PC-9 (cell line): Measurements from ENCODE around the gene ATM. TPM values are rescaled to one million over a fixed set of nuclear protein-coding genes. Genes with fewer than 3 reads are reported as not detected.

Experiments
- BruUV-seq: library from RNA; stranded (reverse); fragments of 400-500 nt; replicated peaks from 2 replicates; lab custom pipeline; 2021; lab: Mats Ljungman, UMichigan
- CTCF ChIA-PET: fragments of 300-600 bp; sonication (Branson Sonifier 250); formaldehyde crosslinking; loops from one replicate; lab custom pipeline; 2022; ENCODE audit warnings: antibody characterized with exemption; lab: Charles Lee
- POLR2A ChIA-PET: fragments of 300-600 bp; sonication (Branson Sonifier 250); formaldehyde crosslinking; loops from one replicate; lab custom pipeline; 2022; ENCODE audit warnings: antibody characterized with exemption; ENCODE audit not compliant: unreplicated experiment; lab: Charles Lee
- DNase-seq, 2 experiments: peaks; one replicate each; pipeline versions ENCODE4 v3.0.0 to v3.0.0-alpha.2; 2015 to 2022; ENCODE audit warnings: mixed read lengths in 1 of 2
- H2AFZ ChIP-seq: fragments of 200-600 bp; sonication (generic); 2 replicates; pipeline ENCODE4 v1.8.1; 2017; ENCODE audit warnings: antibody characterized with exemption
- H3F3A ChIP-seq: fragments of 200-600 bp; sonication (generic); 2 replicates; pipeline ENCODE4 v1.8.1; 2017; ENCODE audit warnings: antibody characterized with exemption, mild to moderate bottlenecking, low read depth; ENCODE audit not compliant: insufficient read depth
- H3K27ac ChIP-seq: fragments of 200-600 bp; sonication (generic); 2 replicates; pipeline ENCODE4 v1.6.1; 2016; ENCODE audit warnings: mixed run types
- H3K27me3 ChIP-seq: fragments of 200-600 bp; sonication (generic); 2 replicates; pipeline ENCODE4 v1.6.1; 2016; ENCODE audit warnings: low read depth, mixed run types; ENCODE audit not compliant: insufficient read depth
- H3K36me3 ChIP-seq: fragments of 200-600 bp; sonication (generic); 2 replicates; pipeline ENCODE4 v1.6.1; 2016; ENCODE audit warnings: low read depth, mixed run types
- H3K4me1 ChIP-seq: fragments of 200-600 bp; sonication (generic); replicated peaks from 2 replicates; pipeline ENCODE4 v1.6.1; 2016; ENCODE audit warnings: mixed run types; ENCODE audit not compliant: insufficient read depth
- H3K4me2 ChIP-seq: fragments of 200-600 bp; sonication (generic); 2 replicates; pipeline ENCODE4 v1.6.1; 2017; ENCODE audit warnings: mixed run types
- H3K4me3 ChIP-seq: fragments of 200-600 bp; sonication (generic); 2 replicates; pipeline ENCODE4 v1.6.1; 2016; ENCODE audit warnings: mixed run types
- H3K79me2 ChIP-seq: fragments of 200-600 bp; sonication (generic); 2 replicates; pipeline ENCODE4 v1.6.1; 2017; ENCODE audit warnings: low read depth, mixed run types
- H3K9me2 ChIP-seq: fragments of 200-600 bp; sonication (generic); 2 replicates; pipeline ENCODE4 v1.8.1; 2017; ENCODE audit warnings: mild to moderate bottlenecking; ENCODE audit not compliant: insufficient read depth
- H3K9me3 ChIP-seq: fragments of 200-600 bp; sonication (generic); 2 replicates; pipeline ENCODE4 v1.8.1; 2016; ENCODE audit warnings: low read depth; ENCODE audit not compliant: insufficient read depth
- H4K20me1 ChIP-seq: fragments of 200-600 bp; sonication (generic); 2 replicates; pipeline ENCODE4 v1.8.1; 2017; ENCODE audit not compliant: insufficient read depth
- CTCF ChIP-seq: fragments of 200-600 bp; sonication (generic); conservative IDR thresholded peaks from 2 replicates; pipeline ENCODE4 v1.6.1; 2017; ENCODE audit warnings: mixed run types, antibody characterized with exemption, mild to moderate bottlenecking, moderate library complexity
- EZH2 ChIP-seq: fragments of 200-600 bp; sonication (generic); IDR thresholded peaks from 2 replicates; pipeline ENCODE4 v1.8.0; 2017; ENCODE audit warnings: antibody characterized with exemption, low read depth
- intact Hi-C: fragments of 100-400 bp; cut with micrococcal nuclease; formaldehyde crosslinking; loops from one replicate; pipeline ENCODE4 v1.10.0; 2022; ENCODE audit not compliant: unreplicated experiment
- total RNA-seq: library from RNA; stranded (reverse); gene quantifications from 2 replicates; pipeline ENCODE4 v1.2.3, GENCODE V29; 2021

ATM gene
- total RNA-seq, 1 experiment from 2014 or later = 36.3 TPM

GRCh38 chr11:108364159-108364558 is 141.3 kb downstream of the ATM start:
- no peak overlapping the region for H3K4me3 ChIP-seq
- POLR2A ChIA-PET = no interaction called here
- H3K9me3 ChIP-seq = no peaks in the 10 kb centered on the region
- no peak overlapping the region for H3K4me2 ChIP-seq
- no peaks in the 10 kb centered on the region for H3K4me1 ChIP-seq
- no peaks in the 10 kb centered on the region for H3K27me3 ChIP-seq
- DNase-seq = no peak
- TF ChIP-seq CTCF (no peak), EZH2 (no peak)
- CTCF ChIA-PET = no interaction called here
- H3K27ac ChIP-seq = no peak overlapping the region
- H3K79me2 ChIP-seq = no peaks in the 10 kb centered on the region
- no peaks in the 10 kb centered on the region for H3K9me2 ChIP-seq
- H3F3A ChIP-seq = no peaks in the 10 kb centered on the region
- intact Hi-C loops = no loop called here
- no peaks in the 10 kb centered on the region for H3K36me3 ChIP-seq
- BruUV-seq = no TSS peak
- no peak overlapping the region for H2AFZ ChIP-seq
- H4K20me1 ChIP-seq = no peaks in the 10 kb centered on the region

DNA sequence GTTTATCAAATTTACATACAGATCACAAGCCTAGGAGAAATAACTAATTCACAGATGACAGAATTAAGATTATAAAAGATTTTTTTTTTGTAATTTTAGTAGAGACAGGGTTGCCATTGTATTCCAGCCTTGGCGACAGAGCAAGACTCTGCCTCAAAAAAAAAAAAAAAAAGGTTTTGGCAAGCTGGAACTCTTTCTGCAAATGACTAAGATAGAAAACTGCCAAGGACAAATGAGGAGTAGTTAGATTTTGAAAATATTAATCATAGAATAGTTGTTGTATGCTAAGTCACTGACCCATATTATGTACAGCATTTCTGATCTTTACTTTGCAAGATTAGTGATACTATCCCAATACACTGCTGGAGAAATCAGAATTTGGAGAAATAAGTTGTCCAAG is 145.3 kb downstream of the ATM start:
- Histone ChIP-seq H3K36me3 (no peaks in the 10 kb centered on the region), H3K4me1 (no peaks in the 10 kb centered on the region), H3K4me3 (no peak overlapping the region), H3F3A (no peaks in the 10 kb centered on the region), H3K4me2 (no peak overlapping the region), H3K9me3 (no peaks in the 10 kb centered on the region), H3K27me3 (no peaks in the 10 kb centered on the region), H3K79me2 (no peaks in the 10 kb centered on the region), H4K20me1 (no peaks in the 10 kb centered on the region), H3K27ac (no peak overlapping the region), H3K9me2 (no peaks in the 10 kb centered on the region), H2AFZ (no peak overlapping the region)
- POLR2A ChIA-PET = no interaction called here
- TF ChIP-seq EZH2 (no peak), CTCF (no peak)
- no TSS peak for BruUV-seq
- DNase-seq = no peak
- intact Hi-C loops = no loop called here
- CTCF ChIA-PET = no interaction called here

DNA sequence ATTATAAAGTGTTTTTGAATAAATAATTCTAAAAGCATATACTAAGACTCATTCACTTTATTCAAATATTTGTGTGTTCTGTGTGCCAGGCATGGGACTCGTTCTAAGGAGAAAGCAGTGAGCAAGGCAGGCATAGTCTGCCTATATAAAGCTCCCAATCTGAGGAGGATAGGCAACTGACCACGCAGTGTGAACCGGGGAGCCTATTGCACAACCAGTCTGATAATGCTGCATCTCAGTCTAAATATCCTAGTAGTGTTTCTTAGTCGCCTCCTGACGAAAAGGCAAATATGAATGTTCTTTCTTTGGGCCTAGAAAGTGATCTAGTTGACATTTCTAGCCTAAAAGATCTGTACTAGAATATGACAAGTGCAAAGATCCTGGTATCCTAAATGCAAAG is 146.2 kb downstream of the ATM start:
- no peaks in the 10 kb centered on the region for H3K4me1 ChIP-seq
- intact Hi-C loops = no loop called here
- no TSS peak for BruUV-seq

More for the DNA sequence above, 146.2 kb downstream of the ATM start:
- no peak overlapping the region for H3K27ac ChIP-seq
- no peak overlapping the region for H3K4me2 ChIP-seq
- no peaks in the 10 kb centered on the region for H3K36me3 ChIP-seq
- H4K20me1 ChIP-seq = no peaks in the 10 kb centered on the region
- H3K9me2 ChIP-seq = no peaks in the 10 kb centered on the region
- H3K9me3 ChIP-seq = no peaks in the 10 kb centered on the region
- CTCF ChIA-PET = no interaction called here
- H3K79me2 ChIP-seq = no peaks in the 10 kb centered on the region
- H3K27me3 ChIP-seq = no peaks in the 10 kb centered on the region
- POLR2A ChIA-PET = no interaction called here
- DNase-seq = no peak
- H3K4me3 ChIP-seq = no peak overlapping the region
- H3F3A ChIP-seq = no peaks in the 10 kb centered on the region
- TF ChIP-seq CTCF (no peak), EZH2 (no peak)
- no peak overlapping the region for H2AFZ ChIP-seq
